HEK293 (cell line): ENCODE measurements around the gene SLC15A2.
"Not testable (repeated sequence)": the region's sequence is repeated elsewhere in the genome, so short reads cannot be mapped to it uniquely, and the experiment has no call there.

Experiments used
- CTCF ChIA-PET: fragments of 350-600 bp; formaldehyde crosslinking; extraction: SDS; loops from one replicate; lab custom pipeline; 2021; ENCODE audit warnings: antibody characterized with exemption; lab: Yijun Ruan, JAX
- POLR2A ChIA-PET: fragments of 300-600 bp; formaldehyde crosslinking; extraction: SDS; loops from one replicate; lab custom pipeline; 2020; ENCODE audit warnings: antibody characterized with exemption, inconsistent platforms; lab: Yijun Ruan, JAX
- H3K27ac ChIP-seq: fragments of 200-500 bp; sonication (Bioruptor generic); 2 replicates; pipeline ENCODE4 v1.5.1; 2014; ENCODE audit warnings: low read depth, low read length, control low read depth, inconsistent platforms; ENCODE audit errors: extremely low read depth
- H3K36me3 ChIP-seq, 2 experiments: fragments of 200-500 bp in 1 of 2; sonication (Bioruptor generic) in 1 of 2; 1 replicate in 1 of 2; 2 replicates in 1 of 2; pipeline ENCODE4 v1.5.1; 2014 to 2017; ENCODE audit warnings: inconsistent platforms in 2 of 2, low read length in 2 of 2; ENCODE audit not compliant: control insufficient read depth in 2 of 2, insufficient read depth in 1 of 2
- H3K4me1 ChIP-seq: fragments of 200-500 bp; sonication (Bioruptor generic); 2 replicates; pipeline ENCODE4 v1.5.1; 2014; ENCODE audit warnings: mild to moderate bottlenecking, low read length, inconsistent platforms; ENCODE audit not compliant: control insufficient read depth, insufficient read depth
- H3K4me3 ChIP-seq: 2 replicates; pipeline ENCODE4 v1.5.1; 2011; ENCODE audit warnings: low read depth, mild to moderate bottlenecking, control low read depth, low read length, moderate library complexity
- H3K9me3 ChIP-seq: fragments of 200-500 bp; sonication (Bioruptor generic); 2 replicates; pipeline ENCODE4 v1.5.1; 2014; ENCODE audit warnings: low read depth, low read length, inconsistent platforms; ENCODE audit not compliant: control insufficient read depth, insufficient read depth
- BCL11A ChIP-seq: fragments of 450-650 bp; formaldehyde crosslinking; IDR thresholded peaks from 2 replicates; pipeline ENCODE4 v1.5.1; 2016; ENCODE audit warnings: low read depth, missing biosample characterization, missing genetic modification characterization
- GLI4 ChIP-seq: fragments of 450-650 bp; formaldehyde crosslinking; IDR thresholded peaks from 2 replicates; pipeline ENCODE4 v1.5.1; 2016; ENCODE audit warnings: missing biosample characterization, missing genetic modification characterization
- PRDM1 ChIP-seq: fragments of 450-650 bp; formaldehyde crosslinking; IDR thresholded peaks from 2 replicates; pipeline ENCODE4; 2016; ENCODE audit warnings: missing biosample characterization, missing genetic modification characterization
- SCRT1 ChIP-seq: fragments of 450-650 bp; formaldehyde crosslinking; IDR thresholded peaks from 2 replicates; pipeline ENCODE4 v1.5.1; 2016; ENCODE audit warnings: missing biosample characterization, missing genetic modification characterization, borderline replicate concordance
- SP7 ChIP-seq: fragments of 450-650 bp; formaldehyde crosslinking; IDR thresholded peaks from 2 replicates; pipeline ENCODE4 v1.5.1; 2016; ENCODE audit warnings: missing biosample characterization, missing genetic modification characterization
- ZNF292 ChIP-seq: fragments of 450-650 bp; formaldehyde crosslinking; IDR thresholded peaks from 2 replicates; pipeline ENCODE4 v1.5.1; 2016; ENCODE audit warnings: low read depth, missing biosample characterization, missing genetic modification characterization, borderline replicate concordance
- ZNF354C ChIP-seq: fragments of 450-650 bp; formaldehyde crosslinking; IDR thresholded peaks from 2 replicates; pipeline ENCODE4 v1.5.1; 2016; ENCODE audit warnings: missing biosample characterization, missing genetic modification characterization, low read depth, borderline replicate concordance
- ZNF423 ChIP-seq: fragments of 450-650 bp; formaldehyde crosslinking; IDR thresholded peaks from 2 replicates; pipeline ENCODE4 v1.5.1; 2016; ENCODE audit warnings: missing biosample characterization, missing genetic modification characterization
- ZNF529 ChIP-seq: fragments of 450-650 bp; formaldehyde crosslinking; IDR thresholded peaks from 2 replicates; pipeline ENCODE4 v1.5.1; 2017; ENCODE audit warnings: missing genetic modification characterization, missing biosample characterization; ENCODE audit not compliant: insufficient replicate concordance
- ZNF558 ChIP-seq: fragments of 450-650 bp; formaldehyde crosslinking; IDR thresholded peaks from 2 replicates; pipeline ENCODE4 v1.5.1; 2016; ENCODE audit warnings: missing biosample characterization, missing genetic modification characterization
- ZNF571 ChIP-seq: fragments of 450-650 bp; formaldehyde crosslinking; IDR thresholded peaks from 2 replicates; pipeline ENCODE4 v1.5.0; 2017; ENCODE audit warnings: missing biosample characterization, missing genetic modification characterization
- ZNF580 ChIP-seq: fragments of 450-650 bp; formaldehyde crosslinking; IDR thresholded peaks from 2 replicates; pipeline ENCODE4 v1.5.1; 2016; ENCODE audit warnings: missing biosample characterization, missing genetic modification characterization
- ZNF747 ChIP-seq: fragments of 450-650 bp; formaldehyde crosslinking; IDR thresholded peaks from 2 replicates; pipeline ENCODE4 v1.5.1; 2016; ENCODE audit warnings: missing biosample characterization, missing genetic modification characterization
- ZNF792 ChIP-seq: fragments of 450-650 bp; formaldehyde crosslinking; IDR thresholded peaks from 2 replicates; pipeline ENCODE4 v1.5.1; 2016; ENCODE audit warnings: missing biosample characterization, missing genetic modification characterization
- TF ChIP-seq, protein P1 (sequence below): fragments of 450-650 bp; formaldehyde crosslinking; IDR thresholded peaks from 2 replicates; pipeline ENCODE4 v1.5.1; 2016; ENCODE audit warnings: missing biosample characterization, missing genetic modification characterization
- TF ChIP-seq, protein P2 (sequence below): fragments of 450-650 bp; IDR thresholded peaks from 2 replicates; pipeline ENCODE4 v1.5.1; 2018; ENCODE audit warnings: missing biosample characterization, mild to moderate bottlenecking, missing genetic modification characterization
- TF ChIP-seq, protein P3 (sequence below): fragments of 450-650 bp; formaldehyde crosslinking; conservative IDR thresholded peaks from 2 replicates; pipeline ENCODE4 v1.5.1; 2016; ENCODE audit warnings: low read depth, missing biosample characterization, missing genetic modification characterization

Gene SLC15A2

GRCh38 chr3:121926380-121926779 lies 32.2 kb downstream of the SLC15A2 start:
- no peaks in the 10 kb centered on the region for H3K9me3 ChIP-seq
- ChIA-PET POLR2A (no interaction called here), CTCF (no interaction called here)
- no peaks in the 10 kb centered on the region; the same call in 1 of the 2 replicates for H3K4me1 ChIP-seq
- no peak overlapping the region for H3K4me3 ChIP-seq
- H3K27ac ChIP-seq = no peak overlapping the region
- TF ChIP-seq, protein P1, sequence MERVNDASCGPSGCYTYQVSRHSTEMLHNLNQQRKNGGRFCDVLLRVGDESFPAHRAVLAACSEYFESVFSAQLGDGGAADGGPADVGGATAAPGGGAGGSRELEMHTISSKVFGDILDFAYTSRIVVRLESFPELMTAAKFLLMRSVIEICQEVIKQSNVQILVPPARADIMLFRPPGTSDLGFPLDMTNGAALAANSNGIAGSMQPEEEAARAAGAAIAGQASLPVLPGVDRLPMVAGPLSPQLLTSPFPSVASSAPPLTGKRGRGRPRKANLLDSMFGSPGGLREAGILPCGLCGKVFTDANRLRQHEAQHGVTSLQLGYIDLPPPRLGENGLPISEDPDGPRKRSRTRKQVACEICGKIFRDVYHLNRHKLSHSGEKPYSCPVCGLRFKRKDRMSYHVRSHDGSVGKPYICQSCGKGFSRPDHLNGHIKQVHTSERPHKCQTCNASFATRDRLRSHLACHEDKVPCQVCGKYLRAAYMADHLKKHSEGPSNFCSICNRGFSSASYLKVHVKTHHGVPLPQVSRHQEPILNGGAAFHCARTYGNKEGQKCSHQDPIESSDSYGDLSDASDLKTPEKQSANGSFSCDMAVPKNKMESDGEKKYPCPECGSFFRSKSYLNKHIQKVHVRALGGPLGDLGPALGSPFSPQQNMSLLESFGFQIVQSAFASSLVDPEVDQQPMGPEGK (tag by site-specific recombination) = no peak
- TF ChIP-seq ZNF354C (tag by site-specific recombination) (no peak), ZNF792 (tag by site-specific recombination) (no peak), ZNF423 (tag by site-specific recombination) (no peak), ZNF529 (tag by site-specific recombination) (no peak), ZNF747 (no peak), ZNF580 (tag by site-specific recombination) (no peak), ZNF571 (tag by site-specific recombination) (no peak), ZNF558 (tag by site-specific recombination) (no peak)
- H3K36me3 ChIP-seq = no peaks in the 10 kb centered on the region

DNA sequence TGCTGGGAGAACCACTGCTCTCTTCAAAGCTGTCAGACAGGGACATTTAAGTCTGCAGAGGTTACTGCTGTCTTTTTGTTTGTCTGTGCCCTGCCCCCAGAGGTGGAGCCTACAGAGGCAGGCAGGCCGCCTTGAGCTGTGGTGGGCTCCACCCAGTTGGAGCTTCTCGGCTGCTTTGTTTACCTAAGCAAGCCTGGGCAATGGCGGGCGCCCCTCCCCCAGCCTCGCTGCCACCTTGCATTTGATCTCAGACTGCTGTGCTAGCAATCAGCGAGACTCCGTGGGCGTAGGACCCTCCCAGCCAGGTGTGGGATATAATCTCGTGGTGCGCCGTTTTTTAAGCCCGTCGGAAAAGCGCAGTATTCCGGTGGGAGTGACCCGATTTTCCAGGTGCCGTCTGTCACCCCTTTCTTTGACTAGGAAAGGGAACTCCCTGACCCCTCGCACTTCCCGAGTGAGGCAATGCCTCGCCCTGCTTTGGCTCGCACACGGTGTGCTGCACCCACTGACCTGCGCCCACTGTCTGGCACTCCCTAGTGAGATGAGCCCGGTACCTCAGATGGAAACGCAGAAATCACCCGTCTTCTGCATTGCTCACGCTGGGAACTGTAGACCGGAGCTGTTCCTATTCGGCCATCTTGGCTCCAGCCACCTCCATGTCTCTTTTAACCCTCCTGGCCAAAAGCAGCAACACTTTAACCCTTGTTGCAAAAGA lies 44.1 kb downstream of the SLC15A2 start:
- H3K27ac ChIP-seq, H3K36me3 ChIP-seq, H3K4me1 ChIP-seq, CTCF ChIA-PET, H3K9me3 ChIP-seq, H3K4me3 ChIP-seq, POLR2A ChIA-PET: not testable (repeated sequence)

- Histone ChIP-seq H3K4me1 (no peaks in the 10 kb centered on the region), H3K4me3 (no peak overlapping the region), H3K9me3 (no peaks in the 10 kb centered on the region)
- CTCF ChIA-PET = interaction anchor here (0.5 kb wide), 1 partner anchor 39 kb away, joined by 5 read pairs; no protein-coding TSS in a partner anchor
- POLR2A ChIA-PET = no interaction called here
- TF ChIP-seq, protein P2, sequence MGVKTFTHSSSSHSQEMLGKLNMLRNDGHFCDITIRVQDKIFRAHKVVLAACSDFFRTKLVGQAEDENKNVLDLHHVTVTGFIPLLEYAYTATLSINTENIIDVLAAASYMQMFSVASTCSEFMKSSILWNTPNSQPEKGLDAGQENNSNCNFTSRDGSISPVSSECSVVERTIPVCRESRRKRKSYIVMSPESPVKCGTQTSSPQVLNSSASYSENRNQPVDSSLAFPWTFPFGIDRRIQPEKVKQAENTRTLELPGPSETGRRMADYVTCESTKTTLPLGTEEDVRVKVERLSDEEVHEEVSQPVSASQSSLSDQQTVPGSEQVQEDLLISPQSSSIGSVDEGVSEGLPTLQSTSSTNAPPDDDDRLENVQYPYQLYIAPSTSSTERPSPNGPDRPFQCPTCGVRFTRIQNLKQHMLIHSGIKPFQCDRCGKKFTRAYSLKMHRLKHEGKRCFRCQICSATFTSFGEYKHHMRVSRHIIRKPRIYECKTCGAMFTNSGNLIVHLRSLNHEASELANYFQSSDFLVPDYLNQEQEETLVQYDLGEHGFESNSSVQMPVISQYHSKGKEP (tag by site-specific recombination) = no peak
- TF ChIP-seq SP7 (tag by site-specific recombination) = no peak
- no peak for TF ChIP-seq GLI4 (tag by site-specific recombination)
- TF ChIP-seq PRDM1 (tag by site-specific recombination) = no peak
- TF ChIP-seq BCL11A = no peak
- no peak for TF ChIP-seq ZNF292 (tag by site-specific recombination)
- no peak for TF ChIP-seq SCRT1
- TF ChIP-seq, protein P3, sequence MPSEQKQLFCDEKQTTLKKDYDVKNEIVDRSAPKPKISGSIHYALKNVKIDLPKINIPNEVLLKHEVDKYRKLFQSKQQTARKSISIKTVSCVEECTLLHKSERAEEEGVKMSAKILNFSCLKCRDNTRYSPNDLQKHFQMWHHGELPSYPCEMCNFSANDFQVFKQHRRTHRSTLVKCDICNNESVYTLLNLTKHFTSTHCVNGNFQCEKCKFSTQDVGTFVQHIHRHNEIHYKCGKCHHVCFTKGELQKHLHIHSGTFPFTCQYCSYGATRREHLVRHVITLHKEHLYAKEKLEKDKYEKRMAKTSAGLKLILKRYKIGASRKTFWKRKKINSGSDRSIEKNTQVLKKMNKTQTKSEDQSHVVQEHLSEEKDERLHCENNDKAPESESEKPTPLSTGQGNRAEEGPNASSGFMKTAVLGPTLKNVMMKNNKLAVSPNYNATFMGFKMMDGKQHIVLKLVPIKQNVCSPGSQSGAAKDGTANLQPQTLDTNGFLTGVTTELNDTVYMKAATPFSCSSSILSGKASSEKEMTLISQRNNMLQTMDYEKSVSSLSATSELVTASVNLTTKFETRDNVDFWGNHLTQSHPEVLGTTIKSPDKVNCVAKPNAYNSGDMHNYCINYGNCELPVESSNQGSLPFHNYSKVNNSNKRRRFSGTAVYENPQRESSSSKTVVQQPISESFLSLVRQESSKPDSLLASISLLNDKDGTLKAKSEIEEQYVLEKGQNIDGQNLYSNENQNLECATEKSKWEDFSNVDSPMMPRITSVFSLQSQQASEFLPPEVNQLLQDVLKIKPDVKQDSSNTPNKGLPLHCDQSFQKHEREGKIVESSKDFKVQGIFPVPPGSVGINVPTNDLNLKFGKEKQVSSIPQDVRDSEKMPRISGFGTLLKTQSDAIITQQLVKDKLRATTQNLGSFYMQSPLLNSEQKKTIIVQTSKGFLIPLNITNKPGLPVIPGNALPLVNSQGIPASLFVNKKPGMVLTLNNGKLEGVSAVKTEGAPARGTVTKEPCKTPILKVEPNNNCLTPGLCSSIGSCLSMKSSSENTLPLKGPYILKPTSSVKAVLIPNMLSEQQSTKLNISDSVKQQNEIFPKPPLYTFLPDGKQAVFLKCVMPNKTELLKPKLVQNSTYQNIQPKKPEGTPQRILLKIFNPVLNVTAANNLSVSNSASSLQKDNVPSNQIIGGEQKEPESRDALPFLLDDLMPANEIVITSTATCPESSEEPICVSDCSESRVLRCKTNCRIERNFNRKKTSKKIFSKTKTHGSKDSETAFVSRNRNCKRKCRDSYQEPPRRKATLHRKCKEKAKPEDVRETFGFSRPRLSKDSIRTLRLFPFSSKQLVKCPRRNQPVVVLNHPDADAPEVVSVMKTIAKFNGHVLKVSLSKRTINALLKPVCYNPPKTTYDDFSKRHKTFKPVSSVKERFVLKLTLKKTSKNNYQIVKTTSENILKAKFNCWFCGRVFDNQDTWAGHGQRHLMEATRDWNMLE (tag by site-specific recombination) = no peak
- TF ChIP-seq ZNF792 (tag by site-specific recombination) = no peak
- TF ChIP-seq, all 188 proteins: peak for 0
- H3K27ac ChIP-seq = no peak overlapping the region
- H3K36me3 ChIP-seq = no peaks in the 10 kb centered on the region
These were observed 47.4 kb downstream of the SLC15A2 start for GRCh38 chr3:121941592-121941991.
